ENCODE data around the gene VTI1A. TPM values are rescaled to one million over a fixed set of nuclear protein-coding genes. Genes with fewer than 3 reads are reported as not detected.
A peak's percentile ranks its signal among the peaks of the same experiment; 100 is the strongest.
"Not testable (repeated sequence)": the region's sequence is repeated elsewhere in the genome, so short reads cannot be mapped to it uniquely, and the experiment has no call there.

Gene VTI1A
- total RNA-seq = 10 to 100 TPM; 53.7 to 65.6 (median 59.2) TPM

- peak within 1 kb of the TSS; percentile 77 to 96 (median 94) for H3K4me3 ChIP-seq
- TF ChIP-seq POLR2A (IDR thresholded peaks at IDR 0.05) = peak; percentile 36
- TF ChIP-seq CTCF (IDR thresholded peaks at IDR 0.05) = no peak
- TF ChIP-seq POLR2AphosphoS5 (IDR thresholded peaks at IDR 0.05) = peak in 2 of 3 donors; percentile 2 to 79
- H3K4me1 ChIP-seq = no peaks in the 10 kb centered on the region
- intact Hi-C loops (cut with DNase I; ENCODE audit: low total_unique reads) = no loop called here
- DNase-seq (ENCODE audit: low spot score in 2 of 2) = peak; percentile 74 to 83
- H3K27ac ChIP-seq = peak within 1 kb of the TSS; percentile 88 to 92
- no peaks in the 10 kb centered on the region for H3K36me3 ChIP-seq
- H3K9me3 ChIP-seq = no peaks in the 10 kb centered on the region
- H3K27me3 ChIP-seq = no peaks in the 10 kb centered on the region
These were observed at the start of gene VTI1A, which contains the start of gene ZDHHC6 for GRCh38 chr10:112446855-112447619. VTI1A (plus strand) TSS chr10:112447215; CDS start chr10:112447374, 159 bp downstream. ZDHHC6 (minus strand) TSS chr10:112446914; CDS start chr10:112445436, 1,478 bp downstream.

GRCh38 chr10:112397592-112397991 is 49.4 kb upstream of the VTI1A start:
- intact Hi-C loops (cut with DNase I; ENCODE audit: low total_unique reads) = no loop called here

DNA sequence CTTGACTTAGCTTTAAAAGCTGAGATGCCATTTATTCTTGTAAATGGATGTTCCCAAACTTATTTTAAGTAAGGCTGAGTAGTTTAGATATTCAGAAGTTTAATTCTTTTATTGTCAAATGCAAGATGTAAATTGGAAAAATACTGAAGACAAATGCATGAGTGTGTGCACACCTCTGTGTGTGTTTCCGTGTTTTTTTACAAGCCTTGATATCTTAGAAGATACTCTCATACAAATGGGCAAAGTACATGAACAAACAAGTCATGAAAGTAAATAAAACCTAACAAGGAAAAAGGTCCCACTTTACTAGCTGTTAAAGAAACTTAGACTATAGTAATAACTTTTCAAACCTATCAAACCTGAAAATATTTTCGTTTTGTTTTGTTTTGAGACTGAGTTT is 44.1 kb upstream of the VTI1A start:
- DNase-seq (ENCODE audit: low spot score in 2 of 2) = no peak
- Histone ChIP-seq H3K27ac (no peak overlapping the region), H3K4me1 (no peaks in the 10 kb centered on the region), H3K36me3 (no peaks in the 10 kb centered on the region), H3K9me3 (no peaks in the 10 kb centered on the region), H3K27me3 (no peaks in the 10 kb centered on the region), H3K4me3 (no peak overlapping the region)
- TF ChIP-seq POLR2A (IDR thresholded peaks at IDR 0.05) (no peak), CTCF (IDR thresholded peaks at IDR 0.05) (no peak), POLR2AphosphoS5 (IDR thresholded peaks at IDR 0.05) (no peak)
- intact Hi-C loops (cut with DNase I; ENCODE audit: low total_unique reads) = no loop called here

More at GRCh38 chr10:112397592-112397991, 49.4 kb upstream of the VTI1A start:
- Histone ChIP-seq H3K36me3 (no peaks in the 10 kb centered on the region), H3K27ac (no peak overlapping the region), H3K4me1 (no peaks in the 10 kb centered on the region), H3K4me3 (no peak overlapping the region), H3K27me3 (no peaks in the 10 kb centered on the region), H3K9me3 (no peaks in the 10 kb centered on the region)
- TF ChIP-seq POLR2AphosphoS5 (IDR thresholded peaks at IDR 0.05) (no peak), POLR2A (IDR thresholded peaks at IDR 0.05) (no peak), CTCF (IDR thresholded peaks at IDR 0.05) (no peak)
- DNase-seq (ENCODE audit: low spot score in 2 of 2) = no peak

DNA sequence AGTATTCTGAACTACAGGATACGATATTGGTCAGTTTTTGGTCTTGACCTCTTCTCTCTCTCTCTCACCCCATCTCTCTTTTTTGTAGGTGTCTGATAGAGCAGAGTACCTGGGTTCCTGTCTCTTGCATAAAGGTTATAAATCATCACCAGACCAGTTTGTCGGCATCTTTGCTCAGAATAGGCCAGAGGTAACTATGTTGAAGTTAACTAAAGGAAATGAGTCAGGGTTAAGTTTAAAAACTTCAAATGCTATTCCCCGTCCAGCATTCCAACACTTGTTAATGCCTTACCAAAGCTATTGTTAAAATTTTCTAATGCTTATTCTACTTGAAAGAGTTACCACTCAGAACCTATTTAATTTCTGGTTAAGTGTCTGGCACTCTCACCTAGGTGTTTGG is 42.4 kb upstream of the VTI1A start:
- Histone ChIP-seq H3K27me3 (no peaks in the 10 kb centered on the region), H3K27ac (no peak overlapping the region), H3K36me3 (no peaks in the 10 kb centered on the region), H3K4me1 (no peaks in the 10 kb centered on the region), H3K9me3 (no peaks in the 10 kb centered on the region), H3K4me3 (no peak overlapping the region)
- intact Hi-C loops (cut with DNase I; ENCODE audit: low total_unique reads) = no loop called here
- no peak for DNase-seq (ENCODE audit: low spot score in 2 of 2)
- TF ChIP-seq CTCF (IDR thresholded peaks at IDR 0.05) (no peak), POLR2AphosphoS5 (IDR thresholded peaks at IDR 0.05) (no peak), POLR2A (IDR thresholded peaks at IDR 0.05) (no peak)

DNA sequence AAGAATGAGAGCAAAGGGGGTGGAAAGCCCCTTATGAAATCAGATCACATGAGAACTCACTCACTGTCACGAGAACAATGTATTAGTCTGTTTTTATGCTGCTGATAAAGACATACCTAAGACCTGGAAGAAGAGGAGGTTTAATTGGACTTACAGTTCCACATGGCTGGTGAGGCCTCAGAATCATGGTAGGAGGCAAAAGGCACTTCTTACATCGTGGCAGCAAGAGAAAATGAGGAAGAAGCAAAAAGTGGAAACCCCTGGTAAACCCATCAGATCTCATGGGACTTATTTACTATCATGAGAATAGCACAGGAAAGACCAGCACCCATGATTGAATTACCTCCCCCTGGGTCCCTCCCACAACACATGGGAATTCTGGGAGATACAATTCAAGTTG is 40.2 kb upstream of the VTI1A start:
- H3K4me3 ChIP-seq; H3K27ac ChIP-seq; intact Hi-C loops (cut with DNase I; ENCODE audit: low total_unique reads); H3K4me1 ChIP-seq; H3K27me3 ChIP-seq; H3K36me3 ChIP-seq; H3K9me3 ChIP-seq; DNase-seq (ENCODE audit: low spot score in 2 of 2): not testable (repeated sequence)

Measured in breast epithelium (tissue), 4 donors.